ENCODE data around the gene CCDC97.

DNA sequence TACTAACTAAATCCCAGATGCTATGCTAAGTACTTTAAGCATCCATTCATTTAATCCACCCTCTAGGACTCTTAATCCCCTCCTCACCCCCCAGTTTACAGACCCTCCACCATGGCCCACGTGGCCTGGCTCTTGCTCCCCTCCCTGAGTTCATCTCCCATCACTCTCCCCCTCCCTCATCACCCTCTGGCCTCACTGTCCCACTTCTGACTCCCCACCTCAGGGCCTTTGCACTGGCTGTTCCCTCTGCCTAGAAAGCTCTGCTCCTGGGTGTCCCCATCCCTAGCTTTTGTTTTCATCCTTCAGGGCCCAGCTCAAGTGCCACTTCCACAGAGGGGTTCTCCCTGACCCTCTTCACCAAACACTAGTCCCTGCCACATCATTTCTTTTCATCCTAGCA, 49.8 kb downstream of the CCDC97 start:
- no peak for TF ChIP-seq POLR2AphosphoS5 (IDR thresholded peaks at IDR 0.05)
- TF ChIP-seq, protein P1, sequence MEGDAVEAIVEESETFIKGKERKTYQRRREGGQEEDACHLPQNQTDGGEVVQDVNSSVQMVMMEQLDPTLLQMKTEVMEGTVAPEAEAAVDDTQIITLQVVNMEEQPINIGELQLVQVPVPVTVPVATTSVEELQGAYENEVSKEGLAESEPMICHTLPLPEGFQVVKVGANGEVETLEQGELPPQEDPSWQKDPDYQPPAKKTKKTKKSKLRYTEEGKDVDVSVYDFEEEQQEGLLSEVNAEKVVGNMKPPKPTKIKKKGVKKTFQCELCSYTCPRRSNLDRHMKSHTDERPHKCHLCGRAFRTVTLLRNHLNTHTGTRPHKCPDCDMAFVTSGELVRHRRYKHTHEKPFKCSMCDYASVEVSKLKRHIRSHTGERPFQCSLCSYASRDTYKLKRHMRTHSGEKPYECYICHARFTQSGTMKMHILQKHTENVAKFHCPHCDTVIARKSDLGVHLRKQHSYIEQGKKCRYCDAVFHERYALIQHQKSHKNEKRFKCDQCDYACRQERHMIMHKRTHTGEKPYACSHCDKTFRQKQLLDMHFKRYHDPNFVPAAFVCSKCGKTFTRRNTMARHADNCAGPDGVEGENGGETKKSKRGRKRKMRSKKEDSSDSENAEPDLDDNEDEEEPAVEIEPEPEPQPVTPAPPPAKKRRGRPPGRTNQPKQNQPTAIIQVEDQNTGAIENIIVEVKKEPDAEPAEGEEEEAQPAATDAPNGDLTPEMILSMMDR (IDR thresholded peaks at IDR 0.05), result no peak
- no peak for TF ChIP-seq POLR2A (IDR thresholded peaks at IDR 0.05)

Data from upper lobe of left lung (tissue), 4 donors.